H9 (cell line): ENCODE measurements around the gene NFATC1. TPM values are rescaled to one million over a fixed set of nuclear protein-coding genes. Genes with fewer than 3 reads are reported as not detected.

Experiments used
- DNase-seq: peaks from one replicate; pipeline ENCODE4 v3.0.0-alpha.2; 2017
- H2AFZ ChIP-seq: one replicate; pipeline ENCODE4 v1.6.1; 2013; ENCODE audit warnings: mild to moderate bottlenecking, low read length, control low read depth, moderate library complexity
- H2AK5ac ChIP-seq: 2 replicates; pipeline ENCODE4 v1.6.1; 2013; ENCODE audit warnings: low read length, control low read depth, mixed read lengths; ENCODE audit not compliant: insufficient read length
- H2BK120ac ChIP-seq: one replicate; pipeline ENCODE4 v1.6.1; 2013; ENCODE audit warnings: low read depth, mild to moderate bottlenecking, low read length, control low read depth, inconsistent platforms; ENCODE audit not compliant: poor library complexity, severe bottlenecking
- H2BK12ac ChIP-seq: 2 replicates; pipeline ENCODE4 v1.6.1; 2013; ENCODE audit warnings: low read length, control low read depth, mixed read lengths, low read depth; ENCODE audit not compliant: insufficient read length
- H2BK15ac ChIP-seq: 2 replicates; pipeline ENCODE4 v1.6.1; 2013; ENCODE audit warnings: low read depth, low read length, control low read depth
- H2BK20ac ChIP-seq: one replicate; pipeline ENCODE4 v1.6.1; 2013; ENCODE audit warnings: low read depth, mild to moderate bottlenecking, low read length, control low read depth, inconsistent platforms; ENCODE audit not compliant: poor library complexity, severe bottlenecking
- H2BK5ac ChIP-seq: 2 replicates; pipeline ENCODE4 v1.6.1; 2013; ENCODE audit warnings: low read length, control low read depth, mixed read lengths; ENCODE audit not compliant: insufficient read length
- H3K14ac ChIP-seq: 2 replicates; pipeline ENCODE4 v1.6.1; 2013; ENCODE audit warnings: low read length, control low read depth; ENCODE audit not compliant: insufficient read depth
- H3K18ac ChIP-seq: 2 replicates; pipeline ENCODE4 v1.6.1; 2013; ENCODE audit warnings: low read depth, mild to moderate bottlenecking, mixed read lengths, low read length, control low read depth; ENCODE audit not compliant: insufficient read length
- H3K23ac ChIP-seq: 2 replicates; pipeline ENCODE4 v1.6.1; 2013; ENCODE audit warnings: low read length, control low read depth, mixed read lengths, low read depth; ENCODE audit not compliant: insufficient read length
- H3K23me2 ChIP-seq: 2 replicates; pipeline ENCODE4 v1.6.1; 2013; ENCODE audit warnings: low read depth, mild to moderate bottlenecking, mixed read lengths, low read length, control low read depth; ENCODE audit not compliant: insufficient read length, poor library complexity, severe bottlenecking
- H3K27ac ChIP-seq: 2 replicates; pipeline ENCODE4 v1.5.1; 2013; ENCODE audit warnings: low read length, control low read depth, mixed read lengths, low read depth; ENCODE audit not compliant: insufficient read length
- H3K27me3 ChIP-seq: 2 replicates; pipeline ENCODE4 v1.6.1; 2013; ENCODE audit warnings: low read length, control low read depth, inconsistent platforms; ENCODE audit not compliant: insufficient read depth
- H3K4ac ChIP-seq: 2 replicates; pipeline ENCODE4 v1.6.1; 2013; ENCODE audit warnings: low read depth, mild to moderate bottlenecking, control low read depth, inconsistent platforms, low read length, moderate library complexity
- H3K4me1 ChIP-seq: 2 replicates; pipeline ENCODE4 v1.6.1; 2013; ENCODE audit warnings: low read length, control low read depth, inconsistent platforms; ENCODE audit not compliant: insufficient read depth
- H3K4me2 ChIP-seq: 2 replicates; pipeline ENCODE4 v1.6.1; 2013; ENCODE audit warnings: low read length, control low read depth, mixed read lengths; ENCODE audit not compliant: insufficient read length, insufficient read depth
- H3K56ac ChIP-seq: 2 replicates; pipeline ENCODE4 v1.6.1; 2013; ENCODE audit warnings: low read depth, mild to moderate bottlenecking, mixed read lengths, low read length, control low read depth; ENCODE audit not compliant: insufficient read length
- H3K79me1 ChIP-seq: 2 replicates; pipeline ENCODE4 v1.6.1; 2013; ENCODE audit warnings: low read depth, mild to moderate bottlenecking, moderate library complexity, low read length, control low read depth, inconsistent platforms; ENCODE audit not compliant: insufficient read depth, poor library complexity, severe bottlenecking
- H3K79me2 ChIP-seq: 2 replicates; pipeline ENCODE4 v1.6.1; 2013; ENCODE audit warnings: low read length, control low read depth, inconsistent platforms; ENCODE audit not compliant: insufficient read depth
- H3K9ac ChIP-seq: 2 replicates; pipeline ENCODE4 v1.6.1; 2013; ENCODE audit warnings: low read length, control low read depth, mixed read lengths; ENCODE audit not compliant: insufficient read length; ENCODE audit errors: extremely low read depth
- H3K9me3 ChIP-seq: one replicate; pipeline ENCODE4 v1.6.1; 2013; ENCODE audit warnings: low read depth, low read length, inconsistent platforms; ENCODE audit not compliant: control insufficient read depth
- H3T11ph ChIP-seq: one replicate; pipeline ENCODE4 v1.6.1; 2013; ENCODE audit warnings: mild to moderate bottlenecking, low read length, control low read depth, inconsistent platforms
- H4K20me1 ChIP-seq: one replicate; pipeline ENCODE4 v1.6.1; 2013; ENCODE audit not compliant: control insufficient read depth, insufficient read length, insufficient read depth
- H4K5ac ChIP-seq: 2 replicates; pipeline ENCODE4 v1.6.1; 2013; ENCODE audit warnings: low read depth, mild to moderate bottlenecking, mixed read lengths, low read length, control low read depth; ENCODE audit not compliant: insufficient read length
- H4K8ac ChIP-seq: replicated peaks from 2 replicates; pipeline ENCODE4 v1.6.1; 2013; ENCODE audit warnings: low read length, control low read depth, mixed read lengths, low read depth; ENCODE audit not compliant: insufficient read length
- H4K91ac ChIP-seq: 2 replicates; pipeline ENCODE4 v1.6.1; 2013; ENCODE audit warnings: low read depth, mild to moderate bottlenecking, moderate library complexity, mixed read lengths, low read length, control low read depth; ENCODE audit not compliant: insufficient read length
- H3K27ac Mint-ChIP-seq, 3 experiments: 2 replicates in 2 of 3; 3 replicates in 1 of 3; pipeline ENCODE4 v1.8.0; 2020 to 2021; ENCODE audit warnings: mixed read lengths in 3 of 3, mild to moderate bottlenecking in 1 of 3, moderate library complexity in 1 of 3
- H3K27me3 Mint-ChIP-seq: 2 replicates; pipeline ENCODE4 v1.8.0; 2021; ENCODE audit warnings: low read depth, mild to moderate bottlenecking, moderate library complexity, mixed read lengths
- H3K36me3 Mint-ChIP-seq, 3 experiments: 2 replicates in 2 of 3; 3 replicates in 1 of 3; pipeline ENCODE4 v1.8.0; 2020 to 2021; ENCODE audit warnings: low read depth in 3 of 3, mixed read lengths in 3 of 3; ENCODE audit not compliant: insufficient read depth in 1 of 3
- H3K4me1 Mint-ChIP-seq, 2 experiments: 2 replicates each; pipeline ENCODE4 v1.8.0; 2020; ENCODE audit warnings: mixed read lengths in 2 of 2
- H3K4me3 Mint-ChIP-seq, 2 experiments: 2 replicates in 1 of 2; 3 replicates in 1 of 2; pipeline ENCODE4 v1.8.0; 2020 to 2021; ENCODE audit warnings: mild to moderate bottlenecking in 2 of 2, mixed read lengths in 2 of 2, moderate library complexity in 1 of 2
- H3K9me3 Mint-ChIP-seq, 2 experiments: 2 replicates in 1 of 2; 3 replicates in 1 of 2; pipeline ENCODE4 v1.8.0; 2020; ENCODE audit warnings: mild to moderate bottlenecking in 2 of 2, mixed read lengths in 2 of 2, moderate library complexity in 1 of 2
- CTCF ChIP-seq: fragments of 200-600 bp; sonication (generic); conservative IDR thresholded peaks from 3 replicates; pipeline ENCODE4 v1.8.0; 2021; ENCODE audit warnings: antibody characterized with exemption, mild to moderate bottlenecking
- WGBS: extraction: QIAGEN DNeasy Blood & Tissue Kit; methylation state at CpG from one replicate; pipeline ENCODE4 v1.1.7; 2013; ENCODE audit warnings: missing lambda C conversion rate, low lambda C conversion rate, mixed read lengths; ENCODE audit not compliant: insufficient read length; ENCODE audit errors: extremely low coverage; 5-methylcytosine and 5-hydroxymethylcytosine counted together
- total RNA-seq: library from RNA; stranded (reverse); gene quantifications from 2 replicates; pipeline ENCODE4 v1.2.1, GENCODE V29; 2021

The NFATC1 gene
- total RNA-seq, 1 experiment from 2014 or later: 5.5 TPM

GRCh38 chr18:79570266-79571201, 174.8 kb downstream of the NFATC1 start:
- Mint-ChIP-seq H3K4me3 (no peak overlapping the region), H3K36me3 (peaks cover 0 to 17% (median 13%) of the 10 kb centered on the region in 3 experiments; a peak in 6 of 7 replicates), H3K27me3 (peaks cover 18% of the 10 kb centered on the region), H3K27ac (no peak overlapping the region), H3K4me1 (peaks cover 25 to 27% of the 10 kb centered on the region in 2 experiments), H3K9me3 (peaks cover 16 to 22% of the 10 kb centered on the region in 2 experiments)
- Histone ChIP-seq H3K9ac (no peak overlapping the region), H3K4ac (no peak overlapping the region), H4K20me1 (no peaks in the 10 kb centered on the region), H2BK120ac (no peak overlapping the region), H3K79me1 (no peaks in the 10 kb centered on the region), H4K8ac (no peak overlapping the region), H2AFZ (no peak overlapping the region), H3K23me2 (no peaks in the 10 kb centered on the region), H3T11ph (no peak overlapping the region), H3K27me3 (no peaks in the 10 kb centered on the region), H2BK20ac (no peak overlapping the region), H3K4me1 (peaks cover 3% of the 10 kb centered on the region; the same call in 1 of the 2 replicates), H2BK5ac (no peak overlapping the region), H3K27ac (no peak overlapping the region), H4K91ac (no peak overlapping the region), H2BK12ac (no peak overlapping the region), H3K79me2 (no peaks in the 10 kb centered on the region), H2AK5ac (no peak overlapping the region), H3K23ac (no peak overlapping the region), H4K5ac (no peak overlapping the region), H3K14ac (no peak overlapping the region), H3K4me2 (no peak overlapping the region), H3K56ac (no peak overlapping the region), H3K18ac (no peak overlapping the region), H3K9me3 (no peaks in the 10 kb centered on the region), H2BK15ac (no peak overlapping the region)
- peak; percentile 26 for DNase-seq
- WGBS: no CpG with 5 or more reads among the region's 26 CpGs
- no peak for TF ChIP-seq CTCF
